GM12892 (cell line): ENCODE measurements around the gene IPO11.
A peak's percentile ranks its signal among the peaks of the same experiment; 100 is the strongest.

Experiments
- DNase-seq: peaks from one replicate; pipeline ENCODE4 v3.0.0; 2011; ENCODE audit not compliant: insufficient read length
- FAIRE-seq: peaks from 2 replicates; lab custom pipeline; 2011; peaks lifted over from hg19 to GRCh38; lab: Jason Lieb, UNC
- POLR2A ChIP-seq: IDR thresholded peaks from 2 replicates; pipeline ENCODE4 v1.6.1; 2011; ENCODE audit warnings: low read depth, low read length, control low read depth
- POLR2AphosphoS5 ChIP-seq: IDR thresholded peaks from 2 replicates; pipeline ENCODE4 v1.6.1; 2011; ENCODE audit warnings: low read depth, low read length, control low read depth
- TAF1 ChIP-seq: IDR thresholded peaks from 2 replicates; pipeline ENCODE4 v1.6.1; 2011; ENCODE audit warnings: low read depth, mild to moderate bottlenecking, control low read depth, low read length, borderline replicate concordance

IPO11 gene

GRCh38 chr5:62461561-62461960, 49.0 kb downstream of the IPO11 start:
- DNase-seq = no peak
- FAIRE-seq = no peak
- no peak for TF ChIP-seq TAF1
- TF ChIP-seq POLR2A = no peak
- TF ChIP-seq POLR2AphosphoS5 = no peak

- no peak for TF ChIP-seq TAF1
- TF ChIP-seq POLR2A = no peak
- TF ChIP-seq POLR2AphosphoS5 = no peak
- DNase-seq (no peak), FAIRE-seq (no peak)
These were observed 53.7 kb downstream of the IPO11 start for GRCh38 chr5:62465985-62466925.

GRCh38 chr5:62473209-62473608, 60.6 kb downstream of the IPO11 start:
- TF ChIP-seq POLR2AphosphoS5 (no peak), POLR2A (no peak), TAF1 (no peak)
- FAIRE-seq (no peak), DNase-seq (no peak)

- no peak for FAIRE-seq
- TF ChIP-seq POLR2A = no peak
- TF ChIP-seq TAF1 = no peak
- TF ChIP-seq POLR2AphosphoS5 = no peak
- no peak for DNase-seq
These were observed 62.5 kb downstream of the IPO11 start for GRCh38 chr5:62475072-62475471.

DNA sequence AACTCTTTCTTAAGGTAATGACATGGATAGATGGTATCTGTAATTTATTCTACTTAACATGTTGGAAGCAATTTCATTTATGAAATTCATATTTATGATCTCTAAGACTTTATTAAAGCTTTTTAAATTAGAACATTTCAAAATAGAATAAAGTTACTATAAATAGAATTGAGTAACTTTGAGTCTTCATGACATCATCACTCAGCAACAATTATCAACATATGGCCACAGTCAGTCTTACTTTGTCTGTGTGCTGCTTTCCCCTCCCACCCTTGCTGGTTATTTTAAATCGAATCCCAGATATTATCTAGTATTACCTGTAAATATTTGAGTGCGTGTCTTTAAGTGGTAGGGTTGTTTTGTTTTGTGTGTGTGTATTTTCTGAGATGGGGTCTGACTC, 65.2 kb downstream of the IPO11 start:
- FAIRE-seq (no peak), DNase-seq (no peak)
- TF ChIP-seq POLR2AphosphoS5 (no peak), TAF1 (no peak), POLR2A (no peak)

DNA sequence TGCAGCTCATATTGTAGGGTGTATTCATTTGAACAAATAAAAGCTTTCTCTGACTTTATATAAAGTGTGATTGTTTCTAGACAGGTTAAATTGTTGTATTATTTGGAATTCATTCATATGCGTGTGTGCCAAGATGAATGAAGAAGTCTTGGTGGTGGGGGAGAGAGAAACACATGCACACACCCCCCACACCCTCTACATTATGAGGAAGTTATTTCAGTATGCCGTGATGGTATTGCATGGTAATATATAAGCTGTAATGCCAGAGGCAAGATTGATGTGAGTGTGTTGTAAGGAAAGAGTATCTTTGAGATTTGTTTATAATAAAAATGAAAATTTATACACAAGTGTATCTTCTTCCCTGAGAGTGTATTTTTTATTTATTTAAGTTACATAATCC, 71.0 kb downstream of the IPO11 start:
- DNase-seq (no peak), FAIRE-seq (no peak)
- TF ChIP-seq POLR2AphosphoS5 (no peak), TAF1 (no peak), POLR2A (no peak)

GRCh38 chr5:62486672-62487071, 74.1 kb downstream of the IPO11 start:
- TF ChIP-seq POLR2A (no peak), TAF1 (no peak), POLR2AphosphoS5 (no peak)
- DNase-seq (no peak), FAIRE-seq (no peak)

GRCh38 chr5:62488531-62488930, 76.0 kb downstream of the IPO11 start:
- TF ChIP-seq POLR2AphosphoS5 (no peak), TAF1 (no peak), POLR2A (no peak)
- FAIRE-seq = no peak
- DNase-seq = no peak

DNA sequence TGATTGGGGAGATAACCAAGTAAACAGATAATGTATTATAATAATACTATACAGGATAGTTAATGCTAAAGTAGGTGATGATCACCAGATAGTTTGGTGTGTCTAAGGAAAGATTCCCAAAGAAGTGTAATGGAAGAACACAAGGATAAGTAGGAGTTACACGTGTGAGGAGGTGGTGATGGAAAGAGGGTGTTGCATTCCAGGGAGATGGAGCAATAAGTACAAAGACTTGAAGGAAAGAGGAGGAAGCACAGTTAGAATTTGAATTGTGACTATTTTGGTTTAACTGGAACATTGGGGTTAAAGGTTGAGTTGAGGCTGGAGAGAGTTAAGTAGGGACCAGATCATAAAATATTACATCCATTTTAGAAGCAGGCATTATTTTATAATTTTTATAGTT, 76.9 kb downstream of the IPO11 start:
- FAIRE-seq = peak; percentile 58
- TF ChIP-seq POLR2AphosphoS5 (no peak), TAF1 (no peak), POLR2A (no peak)
- DNase-seq = no peak

DNA sequence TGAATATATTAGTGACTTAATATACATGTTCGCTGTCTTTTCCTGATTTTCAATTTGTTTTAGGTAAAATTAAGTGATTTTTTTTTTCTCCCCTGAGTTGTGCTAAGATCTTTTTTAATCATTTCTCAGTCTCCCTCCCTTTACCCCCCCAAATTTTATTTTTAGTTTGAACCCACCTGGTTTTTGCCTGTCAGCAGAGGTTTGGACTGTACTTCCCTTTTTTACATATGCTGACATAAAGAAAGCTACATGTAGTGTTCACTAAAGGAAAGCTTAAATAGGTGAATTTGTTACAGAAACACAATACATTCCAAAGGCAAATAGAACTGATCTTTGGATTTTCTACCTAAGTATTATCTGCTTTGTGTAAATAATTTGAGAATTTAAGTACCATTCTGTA, 82.2 kb downstream of the IPO11 start:
- DNase-seq = no peak
- no peak for FAIRE-seq
- TF ChIP-seq POLR2A (no peak), TAF1 (no peak), POLR2AphosphoS5 (no peak)

DNA sequence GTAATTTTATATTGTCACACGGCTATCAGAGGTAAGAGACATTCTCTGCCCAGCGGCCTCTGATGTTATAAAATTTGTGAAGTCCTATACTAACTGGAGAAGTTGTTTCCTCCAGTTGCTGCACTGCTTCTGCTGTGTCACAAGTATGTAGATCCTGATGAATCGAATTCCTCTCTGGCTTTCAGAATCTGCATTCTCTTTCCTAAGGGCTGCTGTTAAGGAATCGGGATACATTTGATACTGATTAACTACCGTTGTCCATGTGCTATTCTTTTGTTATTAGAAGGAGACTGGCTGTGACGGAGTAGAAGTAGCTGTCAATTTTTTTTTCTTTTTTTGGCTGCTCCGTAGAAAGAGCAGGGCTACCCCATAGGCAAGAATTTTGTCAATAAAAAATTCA, 84.3 kb downstream of the IPO11 start:
- no peak for FAIRE-seq
- DNase-seq = no peak
- no peak for TF ChIP-seq POLR2AphosphoS5
- no peak for TF ChIP-seq TAF1
- no peak for TF ChIP-seq POLR2A

- FAIRE-seq (no peak), DNase-seq (no peak)
- TF ChIP-seq POLR2A = no peak
- no peak for TF ChIP-seq POLR2AphosphoS5
- TF ChIP-seq TAF1 = no peak
These were observed 86.4 kb downstream of the IPO11 start for GRCh38 chr5:62498961-62499360.
